Thyroid gland (tissue), 4 donors: ENCODE data around the gene GLG1. TPM values are rescaled to one million over a fixed set of nuclear protein-coding genes. Genes with fewer than 3 reads are reported as not detected.
"Not testable (repeated sequence)": the region's sequence is repeated elsewhere in the genome, so short reads cannot be mapped to it uniquely, and the experiment has no call there.

ENCODE experiments used
- DNase-seq, 2 donors: peaks; one replicate each; pipeline ENCODE4 v3.0.0-alpha.2; 2019
- H3K27ac ChIP-seq, 3 donors: fragments of 200-600 bp; sonication (generic); 1 replicate in 2 of 3; 2 replicates in 1 of 3; pipeline ENCODE4 v1.5.1; 2016 to 2019; ENCODE audit warnings: mild to moderate bottlenecking in 1 of 3, moderate library complexity in 1 of 3
- H3K27me3 ChIP-seq: fragments of 200-600 bp; sonication (generic); one replicate; pipeline ENCODE4 v1.5.1; 2019
- H3K36me3 ChIP-seq, 2 donors: fragments of 200-600 bp; sonication (generic); one replicate each; pipeline ENCODE4 v1.5.1; 2016 to 2019
- H3K4me1 ChIP-seq, 2 donors: fragments of 200-600 bp; sonication (generic); one replicate each; pipeline ENCODE4 v1.5.1; 2017 to 2019
- H3K4me3 ChIP-seq, 3 donors: fragments of 200-600 bp; sonication (generic); replicated peaks in 1 of 3; 1 replicate in 2 of 3; 2 replicates in 1 of 3; pipeline ENCODE4 v1.5.1; 2016; ENCODE audit warnings: mild to moderate bottlenecking in 1 of 3
- H3K9me3 ChIP-seq: fragments of 200-600 bp; sonication (generic); one replicate; pipeline ENCODE4 v1.5.1; 2017
- POLR2A ChIP-seq, 2 donors: fragments of 450-650 bp; IDR thresholded peaks; one replicate each; pipeline ENCODE4 v1.6.1; 2017; ENCODE audit warnings: antibody characterized with exemption in 2 of 2, mild to moderate bottlenecking in 2 of 2, moderate library complexity in 1 of 2
- WGBS, 2 donors: methylation state at CpG; one replicate each; pipeline ENCODE4 v1.1.5; 2017; 5-methylcytosine and 5-hydroxymethylcytosine counted together
- intact Hi-C: fragments of 100-400 bp; cut with DNase I; formaldehyde crosslinking; loops from one replicate; pipeline ENCODE4 v1.15.1; 2023
- total RNA-seq, 4 donors: library from RNA; depleted of rRNA; stranded (reverse); fragments of >200 nt; gene quantifications; one replicate each; pipeline ENCODE4 v1.2.3, GENCODE V29; 2016

The GLG1 gene
- total RNA-seq, 4 donors from 2014 or later = 127 to 182 (median 151) TPM

DNA sequence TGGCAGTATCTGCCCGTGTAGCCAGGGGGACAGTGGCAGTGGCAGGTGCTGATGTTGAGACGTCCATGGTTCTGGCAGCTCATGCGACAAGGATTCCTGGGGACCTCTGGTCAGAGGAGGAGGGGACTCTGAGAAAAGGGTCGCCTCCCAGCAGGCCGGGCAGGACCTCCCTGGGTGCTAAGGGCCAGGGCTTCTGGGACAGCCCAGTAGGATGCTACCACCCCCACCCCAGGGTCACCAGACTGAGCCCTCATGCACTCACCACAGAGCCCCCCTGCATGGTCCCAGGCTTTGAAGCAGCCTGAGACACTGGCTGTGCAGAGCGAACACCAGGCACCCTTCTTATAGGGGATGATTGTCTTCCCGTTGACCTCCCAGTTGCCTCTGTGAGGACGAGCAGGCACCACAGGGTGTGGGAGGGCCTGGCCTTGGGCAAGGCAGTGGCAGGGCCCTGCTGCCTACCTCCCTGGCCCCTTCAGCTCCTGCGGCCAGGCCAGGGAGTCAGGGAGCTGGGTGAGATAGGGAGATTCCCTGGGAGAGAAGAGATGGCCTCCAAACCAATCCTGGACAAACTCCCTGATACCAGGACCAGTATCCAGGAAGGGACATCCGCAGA is 194.0 kb downstream of the GLG1 start:
- H3K4me3 ChIP-seq, H3K4me1 ChIP-seq, intact Hi-C loops, H3K27ac ChIP-seq, H3K36me3 ChIP-seq, DNase-seq, H3K9me3 ChIP-seq, H3K27me3 ChIP-seq: not testable (repeated sequence)
- WGBS, 2 donors = 80 to 94% methylated on average over 2 to 4 of the region's 10 CpGs

DNA sequence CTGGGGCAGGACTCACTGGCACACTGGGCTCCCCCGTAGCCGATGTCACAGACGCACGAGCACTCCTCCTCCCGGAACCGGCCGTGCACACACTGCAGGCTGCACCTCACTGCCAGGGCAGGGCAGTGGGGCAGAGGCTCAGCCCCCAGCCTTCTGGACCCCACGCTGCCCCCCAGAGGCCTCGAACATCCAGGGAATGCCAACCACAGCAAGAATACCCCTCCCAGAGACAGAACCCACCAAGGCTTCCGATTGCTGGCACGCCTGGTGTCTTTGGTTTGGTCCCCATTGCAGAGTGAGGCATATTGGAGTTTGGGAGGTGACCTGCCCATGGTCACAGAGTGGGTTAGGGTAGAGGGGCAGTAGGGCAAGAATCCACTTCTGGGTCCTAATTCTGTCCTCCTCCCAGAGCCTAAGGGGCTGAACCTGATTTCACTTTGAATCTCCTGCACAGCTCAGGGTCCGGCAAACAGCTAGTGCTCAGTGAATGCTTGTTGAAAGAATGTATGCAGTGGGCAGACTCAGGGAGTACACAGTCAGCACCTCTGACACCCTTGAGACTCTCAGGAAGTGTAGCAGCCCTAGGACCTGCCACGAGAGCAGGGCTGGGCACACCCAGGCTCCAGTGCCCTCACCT is 194.7 kb downstream of the GLG1 start:
- intact Hi-C loops, DNase-seq, H3K27me3 ChIP-seq, H3K4me1 ChIP-seq, H3K9me3 ChIP-seq, H3K36me3 ChIP-seq, H3K4me3 ChIP-seq, H3K27ac ChIP-seq: not testable (repeated sequence)
- WGBS, 2 donors = 94 to 100% methylated on average over 3 of the region's 13 CpGs

DNA sequence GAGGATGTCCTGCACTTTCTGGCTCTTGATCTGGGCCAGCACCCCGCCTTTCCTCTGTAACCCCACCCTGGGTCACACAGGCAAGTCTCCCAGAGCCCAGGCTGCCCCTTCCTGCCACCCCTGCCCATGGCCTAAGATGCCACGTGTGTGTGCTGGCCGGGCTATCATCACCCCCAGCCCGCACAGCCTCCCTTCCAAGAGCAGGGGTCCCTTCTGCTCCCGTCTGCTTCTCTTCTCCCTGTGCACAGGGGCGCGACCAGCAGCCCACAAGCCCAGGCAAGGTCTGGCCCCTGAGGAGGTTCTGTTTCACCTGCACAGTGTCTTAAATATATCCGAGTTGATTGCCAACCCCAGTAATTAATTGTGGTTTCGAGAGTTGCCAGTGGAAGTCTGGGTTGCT is 195.9 kb downstream of the GLG1 start:
- H3K4me1 ChIP-seq, H3K27me3 ChIP-seq, H3K9me3 ChIP-seq, intact Hi-C loops, H3K27ac ChIP-seq, H3K4me3 ChIP-seq, DNase-seq, H3K36me3 ChIP-seq: not testable (repeated sequence)
- WGBS, 2 donors = 94 to 100% methylated on average over 2 to 9 of the region's 9 CpGs

DNA sequence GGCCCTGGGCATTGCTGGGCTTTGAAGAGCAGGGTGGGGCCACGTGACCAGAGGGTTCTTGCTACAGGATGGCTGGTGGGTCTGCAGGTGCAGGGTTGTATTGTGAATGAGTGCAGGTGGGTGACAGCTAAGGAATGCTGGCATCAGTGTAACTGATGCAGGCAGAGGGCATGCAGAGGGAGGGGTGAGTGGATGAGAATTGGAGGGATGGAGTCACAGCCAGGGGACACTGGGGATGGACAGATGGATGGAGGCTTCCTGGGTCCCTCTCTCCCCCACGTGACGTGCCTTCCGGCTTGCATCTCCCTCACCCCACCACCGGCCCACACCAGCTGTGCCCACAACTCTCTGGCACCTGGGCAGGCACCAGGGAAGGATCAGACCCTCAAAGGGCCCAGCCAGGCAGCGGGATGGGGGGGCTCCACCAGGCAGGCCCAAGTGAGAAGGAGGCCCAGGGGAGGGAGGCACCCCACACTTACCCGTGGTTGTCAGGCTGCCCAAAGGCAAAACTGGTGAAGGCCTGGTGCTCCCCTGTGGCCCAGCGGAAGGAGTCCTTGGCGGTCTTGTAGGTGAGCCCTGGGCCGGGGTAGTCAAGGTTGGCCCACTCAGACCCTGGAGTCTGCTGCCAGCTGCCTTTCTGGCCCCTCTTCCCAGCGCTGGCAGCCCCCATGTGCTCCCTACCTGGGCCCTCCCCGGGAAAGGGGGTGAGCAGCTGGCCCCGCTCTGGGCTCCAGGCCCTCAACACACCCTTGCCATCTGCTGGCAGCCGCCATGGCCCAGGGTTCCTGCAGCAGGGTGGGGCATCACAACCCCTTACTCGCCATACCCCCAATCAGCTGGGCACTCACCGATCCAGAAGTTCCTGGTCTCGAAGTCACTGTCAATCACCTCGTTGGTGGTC is 196.6 kb downstream of the GLG1 start:
- H3K4me3 ChIP-seq, H3K9me3 ChIP-seq, H3K4me1 ChIP-seq, H3K36me3 ChIP-seq, DNase-seq, intact Hi-C loops, H3K27ac ChIP-seq, H3K27me3 ChIP-seq: not testable (repeated sequence)
- 84 to 85% methylated on average over 7 to 10 of the region's 18 CpGs for WGBS, 2 donors

DNA sequence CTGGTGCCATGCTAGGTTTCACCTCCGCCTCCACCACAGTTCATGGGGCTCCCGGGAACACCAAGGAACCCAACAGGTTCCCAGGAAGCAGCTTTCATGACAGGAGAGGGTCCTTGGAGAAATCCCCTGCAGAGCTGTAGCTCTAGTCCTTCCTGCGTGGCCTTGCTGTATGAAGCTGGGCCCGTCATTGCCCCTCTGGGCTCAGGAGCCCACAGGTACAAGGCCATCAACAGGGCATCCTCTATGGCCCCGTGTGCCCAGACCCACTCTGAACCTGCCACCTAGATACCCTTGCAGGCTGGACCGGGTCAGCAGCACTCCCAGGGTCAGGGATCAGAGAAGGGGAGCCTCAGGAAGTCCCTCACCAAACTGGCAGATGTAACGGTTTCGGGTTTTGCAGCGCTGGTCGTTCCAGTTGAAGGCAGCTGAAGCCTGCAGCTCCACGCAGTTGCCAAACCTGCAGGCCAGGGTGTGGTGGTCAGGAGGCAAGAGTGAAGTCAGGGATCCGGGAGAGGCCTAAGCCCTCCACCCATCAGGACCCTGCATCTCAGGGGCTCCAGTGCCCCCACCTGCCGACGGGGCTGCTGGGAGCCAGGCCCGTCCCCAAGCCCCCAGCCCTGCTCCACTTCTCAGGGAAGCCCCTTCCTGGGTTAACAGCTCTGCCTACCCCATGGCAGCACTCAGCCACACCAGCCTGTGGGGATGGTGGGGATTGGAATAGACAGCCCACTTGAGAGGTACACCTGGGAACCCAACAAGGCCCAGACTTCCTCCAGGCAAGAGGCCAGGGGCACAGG is 197.5 kb downstream of the GLG1 start:
- WGBS, 2 donors = 77 to 98% methylated on average over 3 to 6 of the region's 15 CpGs
- H3K27me3 ChIP-seq, H3K36me3 ChIP-seq, DNase-seq, H3K27ac ChIP-seq, intact Hi-C loops, H3K4me3 ChIP-seq, H3K4me1 ChIP-seq, H3K9me3 ChIP-seq: not testable (repeated sequence)

DNA sequence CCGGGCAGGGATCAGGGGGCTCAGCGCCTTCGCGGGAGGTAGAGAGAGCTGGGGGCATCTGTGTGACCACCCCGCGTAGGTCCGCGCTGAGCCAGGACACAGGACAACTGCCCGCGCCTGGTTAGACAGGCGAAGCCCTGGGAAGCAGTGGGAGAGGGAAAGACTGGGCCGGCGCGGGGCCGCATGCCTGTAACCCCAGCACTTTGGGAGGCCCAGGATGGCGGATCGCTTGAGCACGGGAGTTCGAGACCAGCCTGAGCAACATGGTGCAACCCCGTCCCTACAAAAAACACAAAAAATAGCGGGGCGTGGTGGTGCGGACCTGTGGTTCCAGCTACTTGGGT is 199.6 kb downstream of the GLG1 start:
- H3K27me3 ChIP-seq, H3K4me1 ChIP-seq, intact Hi-C loops, H3K36me3 ChIP-seq, H3K9me3 ChIP-seq: not testable (repeated sequence)
- Histone ChIP-seq H3K4me3 (peak overlapping the region in 1 of 3 donors; percentile 28), H3K27ac (peak overlapping the region; percentile 73 to 79 (median 78))
- 8 to 31% methylated on average over 10 to 13 of the region's 23 CpGs for WGBS, 2 donors
- DNase-seq = peak; percentile 44 to 54

DNA sequence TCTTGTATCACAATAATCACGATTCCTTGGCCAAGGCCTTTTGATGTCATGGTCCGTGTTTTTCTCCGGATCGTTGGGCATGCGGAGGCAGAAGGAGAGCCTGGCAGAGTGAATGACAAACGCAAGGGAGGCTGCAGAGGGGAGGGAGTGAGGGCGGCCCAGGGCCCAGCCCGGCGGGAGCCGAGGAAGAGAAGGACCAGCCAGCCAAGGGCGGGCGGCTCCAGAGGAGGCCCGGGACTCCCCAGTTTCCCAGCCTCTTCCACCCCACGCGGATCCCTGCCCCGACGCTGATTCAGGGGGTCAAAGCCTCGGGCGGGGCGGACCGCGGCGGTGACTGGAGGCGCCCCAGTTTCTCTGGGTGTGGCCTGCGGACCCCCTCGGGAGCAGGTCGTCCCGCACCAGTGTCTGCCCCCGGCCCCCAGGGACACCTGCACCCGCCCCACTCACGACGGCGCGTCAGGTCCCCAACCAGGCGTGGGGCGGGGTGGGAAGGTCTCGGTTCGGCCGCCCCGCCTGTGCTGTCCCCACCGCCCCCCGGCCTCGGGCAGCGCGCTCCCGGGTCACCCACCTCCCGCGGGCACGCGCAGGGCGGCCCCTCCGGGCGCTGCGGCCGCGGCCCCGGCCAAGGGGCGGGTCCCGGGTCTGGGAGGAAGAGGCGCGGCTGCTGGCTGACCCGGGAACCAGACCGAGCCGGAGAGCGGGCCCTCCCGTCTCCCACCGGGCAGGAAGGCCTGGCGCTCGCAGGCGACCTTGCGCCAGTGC is 200.1 kb downstream of the GLG1 start:
- H3K9me3 ChIP-seq, H3K36me3 ChIP-seq, H3K27me3 ChIP-seq, H3K4me1 ChIP-seq, intact Hi-C loops: not testable (repeated sequence)
- Histone ChIP-seq H3K4me3 (peak overlapping the region in 1 of 3 donors; percentile 28), H3K27ac (peak overlapping the region; percentile 73 to 79 (median 78))
- no CpG with 5 or more reads among the region's 71 CpGs for WGBS, 2 donors
- TF ChIP-seq POLR2A (IDR thresholded peaks at IDR 0.05) = peak in 1 of 2 donors; percentile 20
- DNase-seq = peak; percentile 47 to 54

DNA sequence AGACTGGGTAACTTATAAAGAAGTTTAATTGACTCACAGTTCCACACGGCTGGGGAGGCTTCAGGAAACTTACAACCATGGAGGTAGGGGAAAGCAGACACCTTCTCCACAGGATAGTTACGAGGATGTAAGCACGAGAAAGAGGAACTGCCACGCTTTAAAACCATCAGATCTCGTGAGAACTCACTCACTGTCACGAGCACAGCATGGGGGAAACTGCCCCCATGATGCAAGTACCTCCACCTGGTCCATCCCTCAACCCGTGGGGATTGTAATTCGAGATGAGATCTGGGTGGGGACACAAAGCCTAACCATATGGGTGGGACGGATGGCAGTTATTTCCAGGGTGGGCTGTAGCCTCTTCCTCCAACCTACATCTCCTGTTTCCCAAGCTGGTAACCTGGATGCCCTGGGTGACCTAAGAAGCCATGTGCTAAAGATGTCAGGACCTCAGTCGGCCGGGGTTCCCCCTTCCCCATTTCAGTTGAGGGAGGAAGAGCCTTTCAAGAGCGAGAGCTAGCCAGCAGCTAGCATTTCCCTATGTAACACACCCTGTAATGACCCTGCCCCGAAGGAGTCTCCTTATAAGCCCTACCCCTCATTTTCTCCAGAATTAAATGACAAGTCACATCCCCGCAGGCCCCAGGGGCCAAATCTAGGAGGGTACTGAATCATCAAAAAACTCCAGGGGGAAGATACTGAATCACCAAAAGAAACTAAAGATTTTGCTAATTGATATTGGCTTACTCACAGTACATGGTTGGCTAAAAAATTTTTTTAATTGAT is 202.6 kb downstream of the GLG1 start:
- H3K4me1 ChIP-seq, H3K4me3 ChIP-seq, H3K9me3 ChIP-seq, H3K36me3 ChIP-seq, H3K27me3 ChIP-seq, intact Hi-C loops, DNase-seq, H3K27ac ChIP-seq: not testable (repeated sequence)
- 62 to 72% methylated on average over 5 to 8 of the region's 14 CpGs for WGBS, 2 donors

DNA sequence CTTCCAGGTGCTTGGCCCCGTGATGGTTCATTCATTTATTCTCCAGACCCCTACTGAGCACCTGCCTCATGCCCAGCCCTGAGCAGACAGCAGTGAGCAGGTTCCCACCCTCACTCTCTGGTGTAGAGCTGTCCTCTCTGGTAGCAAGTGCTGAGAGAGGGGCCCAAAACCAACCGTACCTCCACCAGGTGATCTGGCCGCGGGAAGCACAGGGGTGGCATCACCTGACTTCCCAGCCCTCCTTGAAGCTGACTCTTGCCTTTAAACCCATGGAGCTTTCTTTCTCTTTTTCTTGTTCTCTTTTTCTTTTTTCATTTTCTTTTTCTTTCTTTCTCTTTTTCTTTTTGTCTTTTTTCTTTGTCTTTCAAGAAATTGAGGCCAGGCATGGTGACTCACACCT is 206.7 kb downstream of the GLG1 start:
- H3K27ac ChIP-seq, intact Hi-C loops, DNase-seq, H3K4me3 ChIP-seq, H3K9me3 ChIP-seq, H3K36me3 ChIP-seq, H3K27me3 ChIP-seq: not testable (repeated sequence)
- H3K4me1 ChIP-seq = peaks cover 13 to 24% of the 10 kb centered on the region in 2 donors
- WGBS, 2 donors = 92 to 94% methylated on average over 3 of the region's 4 CpGs

DNA sequence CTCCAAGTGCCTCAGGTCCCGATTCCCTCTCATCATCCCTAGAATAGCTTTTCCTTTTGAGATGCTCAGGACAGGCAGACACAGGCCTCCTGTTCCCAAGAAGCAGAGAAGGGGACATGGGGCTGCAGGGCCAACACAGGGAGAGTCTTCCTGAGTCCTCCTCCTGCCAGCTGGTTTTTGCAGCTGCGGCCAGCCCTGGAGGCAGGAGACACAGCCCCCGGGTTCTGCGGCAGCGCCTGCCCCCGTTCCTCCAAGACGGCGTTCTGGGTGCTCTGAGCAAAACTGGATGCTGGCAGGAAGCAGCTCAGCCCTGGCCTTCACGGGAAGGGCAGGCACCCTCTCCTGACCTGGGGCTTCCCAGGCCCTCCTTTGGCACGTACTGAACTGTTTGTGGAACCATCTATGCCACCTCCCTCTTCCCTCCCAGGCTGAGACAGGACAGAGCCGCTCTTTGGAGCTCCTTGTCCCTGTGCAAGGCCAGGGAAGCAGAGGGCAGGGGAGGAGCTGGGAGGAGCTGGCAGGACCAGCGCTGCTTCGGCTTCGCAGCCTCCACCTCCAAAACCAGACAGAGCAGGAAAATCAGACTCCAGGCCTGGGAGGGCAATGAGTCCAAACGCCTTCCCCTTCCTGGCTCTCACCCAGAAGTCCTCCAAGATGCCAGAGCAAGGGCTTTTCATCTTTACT is 208.6 kb downstream of the GLG1 start:
- H3K4me3 ChIP-seq, H3K36me3 ChIP-seq, intact Hi-C loops, H3K27me3 ChIP-seq, H3K9me3 ChIP-seq: not testable (repeated sequence)
- DNase-seq = peak; percentile 80
- WGBS, 2 donors = 42 to 64% methylated on average over 1 to 10 of the region's 15 CpGs
- Histone ChIP-seq H3K27ac (peak overlapping the region; percentile 24 to 46 (median 33)), H3K4me1 (peaks cover 13 to 24% of the 10 kb centered on the region in 2 donors)
